Measurements from ENCODE around the gene DCAF17.
"Not testable (repeated sequence)": the region's sequence is repeated elsewhere in the genome, so short reads cannot be mapped to it uniquely, and the experiment has no call there.

DNA sequence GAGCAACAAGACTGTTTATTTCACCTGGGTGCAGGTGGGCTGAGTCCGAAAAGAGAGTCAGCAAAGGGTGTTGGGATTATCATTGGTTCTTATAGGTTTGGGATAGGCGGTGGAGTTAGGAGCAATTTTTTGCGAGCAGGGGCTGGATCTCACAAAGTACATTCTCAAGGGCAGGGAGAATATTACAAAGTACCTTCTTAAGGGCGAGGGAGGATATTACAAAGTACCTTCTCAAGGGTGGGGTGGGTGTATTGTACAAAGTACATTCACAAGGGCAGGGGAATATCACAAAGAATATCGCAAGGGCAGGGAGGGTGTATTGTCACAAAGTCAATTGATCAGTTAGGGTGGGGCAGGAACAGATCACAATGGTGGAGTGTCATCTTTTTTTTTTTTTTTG is 63.6 kb downstream of the DCAF17 start:
- not testable (repeated sequence) for TF ChIP-seq EZH2 (IDR thresholded peaks at IDR 0.05; ENCODE audit: borderline replicate concordance, low read depth, low read length, severe bottlenecking)
- TF ChIP-seq, protein P1, sequence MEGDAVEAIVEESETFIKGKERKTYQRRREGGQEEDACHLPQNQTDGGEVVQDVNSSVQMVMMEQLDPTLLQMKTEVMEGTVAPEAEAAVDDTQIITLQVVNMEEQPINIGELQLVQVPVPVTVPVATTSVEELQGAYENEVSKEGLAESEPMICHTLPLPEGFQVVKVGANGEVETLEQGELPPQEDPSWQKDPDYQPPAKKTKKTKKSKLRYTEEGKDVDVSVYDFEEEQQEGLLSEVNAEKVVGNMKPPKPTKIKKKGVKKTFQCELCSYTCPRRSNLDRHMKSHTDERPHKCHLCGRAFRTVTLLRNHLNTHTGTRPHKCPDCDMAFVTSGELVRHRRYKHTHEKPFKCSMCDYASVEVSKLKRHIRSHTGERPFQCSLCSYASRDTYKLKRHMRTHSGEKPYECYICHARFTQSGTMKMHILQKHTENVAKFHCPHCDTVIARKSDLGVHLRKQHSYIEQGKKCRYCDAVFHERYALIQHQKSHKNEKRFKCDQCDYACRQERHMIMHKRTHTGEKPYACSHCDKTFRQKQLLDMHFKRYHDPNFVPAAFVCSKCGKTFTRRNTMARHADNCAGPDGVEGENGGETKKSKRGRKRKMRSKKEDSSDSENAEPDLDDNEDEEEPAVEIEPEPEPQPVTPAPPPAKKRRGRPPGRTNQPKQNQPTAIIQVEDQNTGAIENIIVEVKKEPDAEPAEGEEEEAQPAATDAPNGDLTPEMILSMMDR (IDR thresholded peaks at IDR 0.05; ENCODE audit: borderline replicate concordance, extremely low read depth, low read length, poor library complexity, severe bottlenecking): not testable (repeated sequence)

All from DND-41 (cell line).